PC-3 (cell line): Measurements from ENCODE around the gene SNTB2. TPM values are rescaled to one million over a fixed set of nuclear protein-coding genes. Genes with fewer than 3 reads are reported as not detected.

Experiments
- ATAC-seq: fragments of 200-7000 bp; cut with Tn5 transposase; 2 replicates; pipeline ENCODE4 v1.9.1; 2020; ENCODE audit warnings: mild to moderate bottlenecking, moderate library complexity
- BruUV-seq: library from RNA; stranded (reverse); fragments of 400-500 nt; replicated peaks from 2 replicates; lab custom pipeline; 2021; lab: Mats Ljungman, UMichigan
- CTCF ChIA-PET: fragments of 300-600 bp; sonication (Branson Sonifier 250); formaldehyde crosslinking; loops from one replicate; lab custom pipeline; 2022; ENCODE audit warnings: antibody characterized with exemption; lab: Charles Lee
- POLR2A ChIA-PET: fragments of 300-600 bp; sonication (Branson Sonifier 250); formaldehyde crosslinking; loops from one replicate; lab custom pipeline; 2022; ENCODE audit warnings: antibody characterized with exemption; ENCODE audit not compliant: unreplicated experiment; lab: Charles Lee
- DNase-seq: peaks from one replicate; pipeline ENCODE4 v3.0.0-alpha.2; 2015
- H2AFZ ChIP-seq: fragments of 300-600 bp; sonication (generic); 2 replicates; pipeline ENCODE4 v1.6.0; 2016; ENCODE audit warnings: antibody characterized with exemption, low read length
- H3F3A ChIP-seq: fragments of 300-600 bp; sonication (generic); one replicate; pipeline ENCODE4 v1.6.0; 2017; ENCODE audit warnings: antibody characterized with exemption, low read length, control low read depth, mild to moderate bottlenecking; ENCODE audit not compliant: unreplicated experiment
- H3K27ac ChIP-seq: fragments of 300-600 bp; sonication (generic); 2 replicates; pipeline ENCODE4 v1.5.1; 2016; ENCODE audit warnings: mild to moderate bottlenecking, low read length
- H3K27me3 ChIP-seq: fragments of 300-600 bp; sonication (generic); 2 replicates; pipeline ENCODE4 v1.6.1; 2016; ENCODE audit warnings: low read length, mixed read lengths
- H3K36me3 ChIP-seq: fragments of 300-600 bp; sonication (generic); 2 replicates; pipeline ENCODE4 v1.6.1; 2016; ENCODE audit warnings: low read depth, mixed run types, low read length, mixed read lengths
- H3K4me1 ChIP-seq: fragments of 300-600 bp; sonication (generic); 2 replicates; pipeline ENCODE4 v1.5.1; 2016; ENCODE audit warnings: low read length; ENCODE audit not compliant: insufficient read depth
- H3K4me2 ChIP-seq: fragments of 300-600 bp; sonication (generic); 2 replicates; pipeline ENCODE4 v1.6.0; 2016; ENCODE audit warnings: low read length
- H3K4me3 ChIP-seq: fragments of 300-600 bp; sonication (generic); 2 replicates; pipeline ENCODE4 v1.5.1; 2016; ENCODE audit warnings: mild to moderate bottlenecking, low read length, mixed read lengths
- H3K79me2 ChIP-seq: fragments of 300-600 bp; sonication (generic); 2 replicates; pipeline ENCODE4 v1.6.1; 2017; ENCODE audit warnings: low read length, mixed read lengths
- H3K9ac ChIP-seq: fragments of 300-600 bp; sonication (generic); 2 replicates; pipeline ENCODE4 v1.6.0; 2016; ENCODE audit warnings: mild to moderate bottlenecking, low read length
- H3K9me2 ChIP-seq: fragments of 300-600 bp; sonication (generic); replicated peaks from 2 replicates; pipeline ENCODE4 v1.6.1; 2016; ENCODE audit warnings: mixed run types, low read length, mixed read lengths
- H3K9me3 ChIP-seq: fragments of 300-600 bp; sonication (generic); 2 replicates; pipeline ENCODE4 v1.6.1; 2016; ENCODE audit warnings: low read length, mixed read lengths
- H4K20me1 ChIP-seq: fragments of 300-600 bp; sonication (generic); 2 replicates; pipeline ENCODE4 v1.6.1; 2016; ENCODE audit warnings: low read length, mixed read lengths
- EZH2 ChIP-seq: fragments of 300-600 bp; sonication (generic); IDR thresholded peaks from one replicate; pipeline ENCODE4 v1.6.1; 2017; ENCODE audit warnings: antibody characterized with exemption, mild to moderate bottlenecking, low read length; ENCODE audit not compliant: unreplicated experiment
- EZH2phosphoT487 ChIP-seq: fragments of 300-600 bp; sonication (generic); IDR thresholded peaks from 2 replicates; pipeline ENCODE4 v1.6.1; 2018; ENCODE audit warnings: mild to moderate bottlenecking, antibody characterized with exemption, low read length, borderline replicate concordance
- intact Hi-C: fragments of 100-400 bp; cut with micrococcal nuclease; formaldehyde crosslinking; loops from 2 replicates; pipeline ENCODE4 v1.9.0; 2023
- total RNA-seq: library from RNA; depleted of rRNA; stranded (reverse); fragments of >200 nt; gene quantifications from 2 replicates; pipeline ENCODE4 v1.2.3, GENCODE V29; 2014
- TF ChIP-seq, protein P1 (sequence below): fragments of 300-600 bp; sonication (generic); conservative IDR thresholded peaks from 2 replicates; pipeline ENCODE4 v1.5.1; 2017; ENCODE audit warnings: antibody characterized with exemption, low read depth, mild to moderate bottlenecking, low read length

The SNTB2 gene
- total RNA-seq, 1 experiment from 2014 or later: 40.4 TPM

- Histone ChIP-seq H3K9ac (no peak overlapping the region), H3K79me2 (peaks cover 27% of the 10 kb centered on the region), H3K9me3 (no peaks in the 10 kb centered on the region), H3K27me3 (no peaks in the 10 kb centered on the region), H3K4me2 (no peak overlapping the region), H2AFZ (no peak overlapping the region), H3K4me1 (no peaks in the 10 kb centered on the region), H3K27ac (no peak overlapping the region), H3F3A (no peaks in the 10 kb centered on the region), H3K36me3 (no peaks in the 10 kb centered on the region), H3K9me2 (no peaks in the 10 kb centered on the region), H3K4me3 (no peak overlapping the region), H4K20me1 (no peaks in the 10 kb centered on the region)
- intact Hi-C loops: no loop called here
- ChIA-PET POLR2A (no interaction called here), CTCF (no interaction called here)
- no peak for ATAC-seq
- no TSS peak for BruUV-seq
- TF ChIP-seq EZH2 (no peak), EZH2phosphoT487 (no peak)
- TF ChIP-seq, protein P1, sequence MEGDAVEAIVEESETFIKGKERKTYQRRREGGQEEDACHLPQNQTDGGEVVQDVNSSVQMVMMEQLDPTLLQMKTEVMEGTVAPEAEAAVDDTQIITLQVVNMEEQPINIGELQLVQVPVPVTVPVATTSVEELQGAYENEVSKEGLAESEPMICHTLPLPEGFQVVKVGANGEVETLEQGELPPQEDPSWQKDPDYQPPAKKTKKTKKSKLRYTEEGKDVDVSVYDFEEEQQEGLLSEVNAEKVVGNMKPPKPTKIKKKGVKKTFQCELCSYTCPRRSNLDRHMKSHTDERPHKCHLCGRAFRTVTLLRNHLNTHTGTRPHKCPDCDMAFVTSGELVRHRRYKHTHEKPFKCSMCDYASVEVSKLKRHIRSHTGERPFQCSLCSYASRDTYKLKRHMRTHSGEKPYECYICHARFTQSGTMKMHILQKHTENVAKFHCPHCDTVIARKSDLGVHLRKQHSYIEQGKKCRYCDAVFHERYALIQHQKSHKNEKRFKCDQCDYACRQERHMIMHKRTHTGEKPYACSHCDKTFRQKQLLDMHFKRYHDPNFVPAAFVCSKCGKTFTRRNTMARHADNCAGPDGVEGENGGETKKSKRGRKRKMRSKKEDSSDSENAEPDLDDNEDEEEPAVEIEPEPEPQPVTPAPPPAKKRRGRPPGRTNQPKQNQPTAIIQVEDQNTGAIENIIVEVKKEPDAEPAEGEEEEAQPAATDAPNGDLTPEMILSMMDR: no peak
- no peak for DNase-seq
Measured at GRCh38 chr16:69309316-69309715, 122.4 kb downstream of the SNTB2 start.

GRCh38 chr16:69310653-69311532 lies 123.9 kb downstream of the SNTB2 start, which contains the start of gene VPS4A:
TSS of gene VPS4A (plus strand) at chr16:69311350. CDS start at chr16:69311512, 162 bp downstream.
- peak within 1 kb of the TSS; percentile 95 for H3K4me3 ChIP-seq
- POLR2A ChIA-PET: no interaction called here
- no peaks in the 10 kb centered on the region for H3K9me3 ChIP-seq
- no peaks in the 10 kb centered on the region for H3K9me2 ChIP-seq
- intact Hi-C loops: loop anchor here (1.0 kb wide), 1 partner anchor 28 kb away; the partner anchor contains the start of genes COG8 and NIP7
- DNase-seq (peak; percentile 92), ATAC-seq (peak; percentile 95)
- peaks cover 32% of the 10 kb centered on the region for H3K79me2 ChIP-seq
- TF ChIP-seq, protein P1: peak; percentile 58
- TF ChIP-seq EZH2phosphoT487 (no peak), EZH2 (no peak)
- H3K36me3 ChIP-seq: no peaks in the 10 kb centered on the region
- H2AFZ ChIP-seq: peak within 1 kb of the TSS; percentile 68
- H3K9ac ChIP-seq: peak within 1 kb of the TSS; percentile 87
- no peaks in the 10 kb centered on the region for H4K20me1 ChIP-seq
- no peaks in the 10 kb centered on the region for H3K4me1 ChIP-seq
- peak within 1 kb of the TSS; percentile 86 for H3K4me2 ChIP-seq
- no TSS peak for BruUV-seq
- H3K27ac ChIP-seq: peak within 1 kb of the TSS; percentile 20
- no peaks in the 10 kb centered on the region for H3K27me3 ChIP-seq
- no peaks in the 10 kb centered on the region for H3F3A ChIP-seq
- CTCF ChIA-PET: no interaction called here
